ENCODE results near the gene NEK7.

GRCh38 chr1:198165927-198166647 lies 9.3 kb downstream of the NEK7 start:
- no peak for TF ChIP-seq EZH2phosphoT487 (IDR thresholded peaks at IDR 0.05)
- no peak for TF ChIP-seq EZH2 (IDR thresholded peaks at IDR 0.05)
